Hepatocyte (in vitro differentiated cells): ENCODE data around the gene NME5. TPM values are rescaled to one million over a fixed set of nuclear protein-coding genes. Genes with fewer than 3 reads are reported as not detected.
A peak's percentile ranks its signal among the peaks of the same experiment; 100 is the strongest.

ENCODE experiments used
- DNase-seq: peaks from one replicate; pipeline ENCODE4 v3.0.0-alpha.2; 2016; ENCODE audit warnings: low spot score
- H2AFZ ChIP-seq: fragments of 200-600 bp; sonication (generic); 2 replicates; pipeline ENCODE4 v1.6.0; 2016; ENCODE audit warnings: antibody characterized with exemption, mild to moderate bottlenecking
- H3K27ac ChIP-seq: fragments of 200-600 bp; sonication (generic); 2 replicates; pipeline ENCODE4 v1.5.1; 2016; ENCODE audit warnings: mild to moderate bottlenecking
- H3K27me3 ChIP-seq: fragments of 200-600 bp; sonication (generic); 2 replicates; pipeline ENCODE4 v1.6.1; 2016
- H3K36me3 ChIP-seq: fragments of 200-600 bp; sonication (generic); replicated peaks from 2 replicates; pipeline ENCODE4 v1.5.1; 2016; ENCODE audit warnings: low read depth; ENCODE audit not compliant: insufficient read depth
- H3K4me1 ChIP-seq: fragments of 200-600 bp; sonication (generic); 2 replicates; pipeline ENCODE4 v1.5.1; 2016; ENCODE audit warnings: mild to moderate bottlenecking, moderate library complexity; ENCODE audit not compliant: insufficient read depth
- H3K4me2 ChIP-seq: fragments of 200-600 bp; sonication (generic); 2 replicates; pipeline ENCODE4 v1.6.0; 2016
- H3K4me3 ChIP-seq: fragments of 200-600 bp; sonication (generic); 2 replicates; pipeline ENCODE4 v1.5.1; 2016; ENCODE audit warnings: mild to moderate bottlenecking
- H3K79me2 ChIP-seq: fragments of 200-600 bp; sonication (generic); 2 replicates; pipeline ENCODE4 v1.6.0; 2017; ENCODE audit warnings: mild to moderate bottlenecking
- H3K9me2 ChIP-seq: fragments of 200-600 bp; sonication (generic); replicated peaks from 2 replicates; pipeline ENCODE4 v1.6.0; 2017; ENCODE audit warnings: mild to moderate bottlenecking; ENCODE audit not compliant: insufficient read depth
- H3K9me3 ChIP-seq: fragments of 200-600 bp; sonication (generic); 2 replicates; pipeline ENCODE4 v1.5.1; 2016; ENCODE audit warnings: low read depth, mild to moderate bottlenecking
- H4K20me1 ChIP-seq: fragments of 200-600 bp; sonication (generic); 2 replicates; pipeline ENCODE4 v1.6.0; 2016; ENCODE audit warnings: mild to moderate bottlenecking; ENCODE audit not compliant: insufficient read depth, poor library complexity, severe bottlenecking
- CTCF ChIP-seq: fragments of 200-600 bp; sonication (generic); IDR thresholded peaks from 2 replicates; pipeline ENCODE4 v1.5.1; 2016; ENCODE audit warnings: antibody characterized with exemption, mild to moderate bottlenecking; ENCODE audit not compliant: poor library complexity
- EZH2 ChIP-seq: fragments of 200-600 bp; sonication (generic); IDR thresholded peaks from 2 replicates; pipeline ENCODE4 v1.6.1; 2016; ENCODE audit warnings: antibody characterized with exemption, mild to moderate bottlenecking, borderline replicate concordance
- EZH2phosphoT487 ChIP-seq: fragments of 200-600 bp; sonication (generic); IDR thresholded peaks from one replicate; pipeline ENCODE4 v1.6.1; 2018; ENCODE audit warnings: antibody characterized with exemption, mild to moderate bottlenecking, low read depth, moderate library complexity; ENCODE audit not compliant: unreplicated experiment, severe bottlenecking
- WGBS: methylation state at CpG from one replicate; pipeline ENCODE4 v1.1.6; 2016; ENCODE audit warnings: low lambda C conversion rate; ENCODE audit errors: missing lambda C conversion rate; 5-methylcytosine and 5-hydroxymethylcytosine counted together
- polyA plus RNA-seq: library from polyadenylated mRNA; unstranded; fragments of >200 nt; fragmentation: Nextera tagmentation; extraction: Ambion mirVana; gene quantifications from 2 replicates; pipeline ENCODE4 v1.2.1, GENCODE V29; 2016
- total RNA-seq: library from RNA; depleted of rRNA; stranded (reverse); fragments of >200 nt; gene quantifications from 2 replicates; pipeline ENCODE4 v1.2.3, GENCODE V29; 2014

Gene NME5
- total and polyA plus RNA-seq, 2 experiments from 2014 or later = 2.3 to 2.6 TPM

GRCh38 chr5:138139781-138140090, 508 bp upstream of the NME5 start:
- H2AFZ ChIP-seq = peak overlapping the region; percentile 77
- H3K27me3 ChIP-seq = no peaks in the 10 kb centered on the region
- H3K9me3 ChIP-seq = no peaks in the 10 kb centered on the region
- no peaks in the 10 kb centered on the region for H3K9me2 ChIP-seq
- H3K27ac ChIP-seq = no peak overlapping the region
- H3K4me3 ChIP-seq = no peak overlapping the region
- no peaks in the 10 kb centered on the region for H3K79me2 ChIP-seq
- H4K20me1 ChIP-seq = no peaks in the 10 kb centered on the region
- no peaks in the 10 kb centered on the region for H3K4me1 ChIP-seq
- H3K36me3 ChIP-seq = no peaks in the 10 kb centered on the region
- peak overlapping the region; percentile 82 for H3K4me2 ChIP-seq
- 73% methylated on average over 3 of the region's 3 CpGs for WGBS
- no peak for TF ChIP-seq EZH2
- no peak for TF ChIP-seq EZH2phosphoT487
- TF ChIP-seq CTCF = no peak
- DNase-seq = no peak

GRCh38 chr5:138132543-138132942, 6.7 kb downstream of the NME5 start:
- H3K4me1 ChIP-seq = no peaks in the 10 kb centered on the region
- H3K9me2 ChIP-seq = no peaks in the 10 kb centered on the region
- H3K79me2 ChIP-seq = no peaks in the 10 kb centered on the region
- H3K4me3 ChIP-seq = no peak overlapping the region
- 86% methylated on average over 7 of the region's 7 CpGs for WGBS
- H4K20me1 ChIP-seq = no peaks in the 10 kb centered on the region
- no peaks in the 10 kb centered on the region for H3K27me3 ChIP-seq
- no peaks in the 10 kb centered on the region for H3K36me3 ChIP-seq
- TF ChIP-seq EZH2 (no peak), EZH2phosphoT487 (no peak), CTCF (no peak)
- H3K27ac ChIP-seq = no peak overlapping the region
- H3K4me2 ChIP-seq = peak overlapping the region; percentile 79
- DNase-seq = no peak
- H3K9me3 ChIP-seq = no peaks in the 10 kb centered on the region
- peak overlapping the region; percentile 60 for H2AFZ ChIP-seq

- 93% methylated on average over 6 of the region's 6 CpGs for WGBS
- no peak for TF ChIP-seq EZH2
- no peak for TF ChIP-seq EZH2phosphoT487
- TF ChIP-seq CTCF = no peak
Observed at GRCh38 chr5:138129347-138129746, 9.9 kb downstream of the NME5 start.

DNA sequence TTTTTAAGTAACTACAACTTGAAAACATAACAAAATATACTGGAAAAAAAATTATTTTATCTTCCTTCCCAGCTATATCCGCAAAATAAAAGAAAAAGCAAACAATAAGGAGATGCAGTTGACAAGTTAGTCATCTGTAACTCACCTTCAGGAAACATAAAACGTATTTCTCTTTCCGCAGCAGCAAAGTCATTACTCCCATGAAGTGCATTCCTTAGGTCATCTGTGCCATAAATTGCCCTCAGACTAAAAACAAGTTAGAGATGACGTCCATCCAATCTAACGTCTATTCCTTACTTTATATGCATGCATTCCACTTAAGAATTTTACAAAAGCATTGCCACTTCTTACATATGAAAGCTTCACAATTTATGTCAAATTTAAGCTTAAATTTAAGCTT, 10.9 kb downstream of the NME5 start:
- no peaks in the 10 kb centered on the region for H3K4me1 ChIP-seq
- H2AFZ ChIP-seq = no peak overlapping the region
- no peaks in the 10 kb centered on the region for H3K9me3 ChIP-seq
- no peaks in the 10 kb centered on the region for H3K36me3 ChIP-seq
- no peaks in the 10 kb centered on the region for H3K27me3 ChIP-seq
- DNase-seq = no peak
- no peaks in the 10 kb centered on the region for H4K20me1 ChIP-seq
- TF ChIP-seq CTCF (no peak), EZH2phosphoT487 (no peak), EZH2 (no peak)
- no peaks in the 10 kb centered on the region for H3K9me2 ChIP-seq
- 55% methylated on average over 5 of the region's 5 CpGs for WGBS
- no peak overlapping the region for H3K27ac ChIP-seq
- no peak overlapping the region for H3K4me3 ChIP-seq
- H3K79me2 ChIP-seq = no peaks in the 10 kb centered on the region
- no peak overlapping the region for H3K4me2 ChIP-seq

More at GRCh38 chr5:138129347-138129746, 9.9 kb downstream of the NME5 start:
- Histone ChIP-seq H3K4me1 (no peaks in the 10 kb centered on the region), H3K4me3 (no peak overlapping the region), H3K27me3 (no peaks in the 10 kb centered on the region), H3K4me2 (no peak overlapping the region), H3K36me3 (no peaks in the 10 kb centered on the region), H3K79me2 (no peaks in the 10 kb centered on the region), H3K27ac (no peak overlapping the region), H3K9me3 (no peaks in the 10 kb centered on the region), H3K9me2 (no peaks in the 10 kb centered on the region), H4K20me1 (no peaks in the 10 kb centered on the region), H2AFZ (no peak overlapping the region)
- no peak for DNase-seq
